H9 (cell line): ENCODE results near the gene SNRPA1. TPM values are rescaled to one million over a fixed set of nuclear protein-coding genes. Genes with fewer than 3 reads are reported as not detected.

Experiments used
- DNase-seq: peaks from one replicate; pipeline ENCODE4 v3.0.0-alpha.2; 2017
- H2AFZ ChIP-seq: one replicate; pipeline ENCODE4 v1.6.1; 2013; ENCODE audit warnings: mild to moderate bottlenecking, low read length, control low read depth, moderate library complexity
- H2AK5ac ChIP-seq: 2 replicates; pipeline ENCODE4 v1.6.1; 2013; ENCODE audit warnings: low read length, control low read depth, mixed read lengths; ENCODE audit not compliant: insufficient read length
- H2BK120ac ChIP-seq: one replicate; pipeline ENCODE4 v1.6.1; 2013; ENCODE audit warnings: low read depth, mild to moderate bottlenecking, low read length, control low read depth, inconsistent platforms; ENCODE audit not compliant: poor library complexity, severe bottlenecking
- H2BK12ac ChIP-seq: 2 replicates; pipeline ENCODE4 v1.6.1; 2013; ENCODE audit warnings: low read length, control low read depth, mixed read lengths, low read depth; ENCODE audit not compliant: insufficient read length
- H2BK15ac ChIP-seq: 2 replicates; pipeline ENCODE4 v1.6.1; 2013; ENCODE audit warnings: low read depth, low read length, control low read depth
- H2BK20ac ChIP-seq: one replicate; pipeline ENCODE4 v1.6.1; 2013; ENCODE audit warnings: low read depth, mild to moderate bottlenecking, low read length, control low read depth, inconsistent platforms; ENCODE audit not compliant: poor library complexity, severe bottlenecking
- H2BK5ac ChIP-seq: 2 replicates; pipeline ENCODE4 v1.6.1; 2013; ENCODE audit warnings: low read length, control low read depth, mixed read lengths; ENCODE audit not compliant: insufficient read length
- H3K14ac ChIP-seq: 2 replicates; pipeline ENCODE4 v1.6.1; 2013; ENCODE audit warnings: low read length, control low read depth; ENCODE audit not compliant: insufficient read depth
- H3K18ac ChIP-seq: 2 replicates; pipeline ENCODE4 v1.6.1; 2013; ENCODE audit warnings: low read depth, mild to moderate bottlenecking, mixed read lengths, low read length, control low read depth; ENCODE audit not compliant: insufficient read length
- H3K23ac ChIP-seq: 2 replicates; pipeline ENCODE4 v1.6.1; 2013; ENCODE audit warnings: low read length, control low read depth, mixed read lengths, low read depth; ENCODE audit not compliant: insufficient read length
- H3K23me2 ChIP-seq: 2 replicates; pipeline ENCODE4 v1.6.1; 2013; ENCODE audit warnings: low read depth, mild to moderate bottlenecking, mixed read lengths, low read length, control low read depth; ENCODE audit not compliant: insufficient read length, poor library complexity, severe bottlenecking
- H3K27ac ChIP-seq: 2 replicates; pipeline ENCODE4 v1.5.1; 2013; ENCODE audit warnings: low read length, control low read depth, mixed read lengths, low read depth; ENCODE audit not compliant: insufficient read length
- H3K27me3 ChIP-seq: 2 replicates; pipeline ENCODE4 v1.6.1; 2013; ENCODE audit warnings: low read length, control low read depth, inconsistent platforms; ENCODE audit not compliant: insufficient read depth
- H3K4ac ChIP-seq: 2 replicates; pipeline ENCODE4 v1.6.1; 2013; ENCODE audit warnings: low read depth, mild to moderate bottlenecking, control low read depth, inconsistent platforms, low read length, moderate library complexity
- H3K4me1 ChIP-seq: 2 replicates; pipeline ENCODE4 v1.6.1; 2013; ENCODE audit warnings: low read length, control low read depth, inconsistent platforms; ENCODE audit not compliant: insufficient read depth
- H3K4me2 ChIP-seq: 2 replicates; pipeline ENCODE4 v1.6.1; 2013; ENCODE audit warnings: low read length, control low read depth, mixed read lengths; ENCODE audit not compliant: insufficient read length, insufficient read depth
- H3K56ac ChIP-seq: 2 replicates; pipeline ENCODE4 v1.6.1; 2013; ENCODE audit warnings: low read depth, mild to moderate bottlenecking, mixed read lengths, low read length, control low read depth; ENCODE audit not compliant: insufficient read length
- H3K79me1 ChIP-seq: 2 replicates; pipeline ENCODE4 v1.6.1; 2013; ENCODE audit warnings: low read depth, mild to moderate bottlenecking, moderate library complexity, low read length, control low read depth, inconsistent platforms; ENCODE audit not compliant: insufficient read depth, poor library complexity, severe bottlenecking
- H3K79me2 ChIP-seq: 2 replicates; pipeline ENCODE4 v1.6.1; 2013; ENCODE audit warnings: low read length, control low read depth, inconsistent platforms; ENCODE audit not compliant: insufficient read depth
- H3K9ac ChIP-seq: 2 replicates; pipeline ENCODE4 v1.6.1; 2013; ENCODE audit warnings: low read length, control low read depth, mixed read lengths; ENCODE audit not compliant: insufficient read length; ENCODE audit errors: extremely low read depth
- H3K9me3 ChIP-seq: one replicate; pipeline ENCODE4 v1.6.1; 2013; ENCODE audit warnings: low read depth, low read length, inconsistent platforms; ENCODE audit not compliant: control insufficient read depth
- H3T11ph ChIP-seq: one replicate; pipeline ENCODE4 v1.6.1; 2013; ENCODE audit warnings: mild to moderate bottlenecking, low read length, control low read depth, inconsistent platforms
- H4K20me1 ChIP-seq: one replicate; pipeline ENCODE4 v1.6.1; 2013; ENCODE audit not compliant: control insufficient read depth, insufficient read length, insufficient read depth
- H4K5ac ChIP-seq: 2 replicates; pipeline ENCODE4 v1.6.1; 2013; ENCODE audit warnings: low read depth, mild to moderate bottlenecking, mixed read lengths, low read length, control low read depth; ENCODE audit not compliant: insufficient read length
- H4K8ac ChIP-seq: replicated peaks from 2 replicates; pipeline ENCODE4 v1.6.1; 2013; ENCODE audit warnings: low read length, control low read depth, mixed read lengths, low read depth; ENCODE audit not compliant: insufficient read length
- H4K91ac ChIP-seq: 2 replicates; pipeline ENCODE4 v1.6.1; 2013; ENCODE audit warnings: low read depth, mild to moderate bottlenecking, moderate library complexity, mixed read lengths, low read length, control low read depth; ENCODE audit not compliant: insufficient read length
- H3K27ac Mint-ChIP-seq, 3 experiments: 2 replicates in 2 of 3; 3 replicates in 1 of 3; pipeline ENCODE4 v1.8.0; 2020 to 2021; ENCODE audit warnings: mixed read lengths in 3 of 3, mild to moderate bottlenecking in 1 of 3, moderate library complexity in 1 of 3
- H3K27me3 Mint-ChIP-seq: 2 replicates; pipeline ENCODE4 v1.8.0; 2021; ENCODE audit warnings: low read depth, mild to moderate bottlenecking, moderate library complexity, mixed read lengths
- H3K36me3 Mint-ChIP-seq, 3 experiments: 2 replicates in 2 of 3; 3 replicates in 1 of 3; pipeline ENCODE4 v1.8.0; 2020 to 2021; ENCODE audit warnings: low read depth in 3 of 3, mixed read lengths in 3 of 3; ENCODE audit not compliant: insufficient read depth in 1 of 3
- H3K4me1 Mint-ChIP-seq, 2 experiments: 2 replicates each; pipeline ENCODE4 v1.8.0; 2020; ENCODE audit warnings: mixed read lengths in 2 of 2
- H3K4me3 Mint-ChIP-seq, 2 experiments: 2 replicates in 1 of 2; 3 replicates in 1 of 2; pipeline ENCODE4 v1.8.0; 2020 to 2021; ENCODE audit warnings: mild to moderate bottlenecking in 2 of 2, mixed read lengths in 2 of 2, moderate library complexity in 1 of 2
- H3K9me3 Mint-ChIP-seq, 2 experiments: 2 replicates in 1 of 2; 3 replicates in 1 of 2; pipeline ENCODE4 v1.8.0; 2020; ENCODE audit warnings: mild to moderate bottlenecking in 2 of 2, mixed read lengths in 2 of 2, moderate library complexity in 1 of 2
- CTCF ChIP-seq: fragments of 200-600 bp; sonication (generic); conservative IDR thresholded peaks from 3 replicates; pipeline ENCODE4 v1.8.0; 2021; ENCODE audit warnings: antibody characterized with exemption, mild to moderate bottlenecking
- WGBS: extraction: QIAGEN DNeasy Blood & Tissue Kit; methylation state at CpG from one replicate; pipeline ENCODE4 v1.1.7; 2013; ENCODE audit warnings: missing lambda C conversion rate, low lambda C conversion rate, mixed read lengths; ENCODE audit not compliant: insufficient read length; ENCODE audit errors: extremely low coverage; 5-methylcytosine and 5-hydroxymethylcytosine counted together
- total RNA-seq: library from RNA; stranded (reverse); gene quantifications from 2 replicates; pipeline ENCODE4 v1.2.1, GENCODE V29; 2021

The SNRPA1 gene
- total RNA-seq, 1 experiment from 2014 or later, result 145 TPM

DNA sequence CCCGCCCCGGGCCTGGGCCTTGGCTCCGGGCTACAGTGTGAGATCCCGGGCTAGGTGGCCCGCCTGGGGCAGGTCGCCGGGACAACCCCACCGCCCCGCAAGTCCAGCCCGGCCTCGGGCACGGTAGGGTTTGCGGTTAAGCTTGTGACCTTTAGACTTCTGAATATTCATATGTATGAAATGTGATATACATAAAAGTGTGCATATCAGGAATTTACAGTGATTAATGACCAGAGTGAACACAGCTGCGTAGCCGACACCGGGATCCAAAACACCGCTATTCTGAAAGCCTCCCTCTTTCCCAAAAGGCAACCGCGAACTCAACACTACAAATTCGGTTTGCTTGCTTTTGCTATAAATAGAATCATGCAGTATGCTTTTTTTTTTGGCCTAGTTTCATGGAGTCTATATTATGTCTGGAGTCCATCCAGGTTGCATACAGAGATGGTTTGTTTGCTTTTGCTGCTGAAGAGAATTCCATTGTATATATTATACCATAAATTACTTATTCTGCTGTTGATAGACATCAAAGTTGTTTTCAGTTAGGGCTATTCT lies 636 bp upstream of the SNRPA1 start:
- no peaks in the 10 kb centered on the region for H3K27me3 Mint-ChIP-seq
- no peaks in the 10 kb centered on the region for H3K79me1 ChIP-seq
- WGBS, result no CpG with 5 or more reads among the region's 20 CpGs
- no peak overlapping the region for H4K8ac ChIP-seq
- no peak overlapping the region for H2AK5ac ChIP-seq
- no peak overlapping the region for H2BK15ac ChIP-seq
- H3K18ac ChIP-seq, result no peak overlapping the region
- H2AFZ ChIP-seq, result no peak overlapping the region
- H3K23ac ChIP-seq, result no peak overlapping the region
- no peak overlapping the region for H3K4ac ChIP-seq
- H2BK20ac ChIP-seq, result no peak overlapping the region
- H3K9me3 Mint-ChIP-seq, result no peaks in the 10 kb centered on the region
- no peak for DNase-seq
- H4K91ac ChIP-seq, result no peak overlapping the region
- TF ChIP-seq CTCF, result no peak
- no peak overlapping the region for H2BK12ac ChIP-seq
- H3K9ac ChIP-seq, result peak overlapping the region; percentile 53
- H3T11ph ChIP-seq, result no peak overlapping the region
- H3K9me3 ChIP-seq, result no peaks in the 10 kb centered on the region
- H3K14ac ChIP-seq, result no peak overlapping the region
- peaks cover 0 to 17% (median 13%) of the 10 kb centered on the region in 3 experiments; a peak in 4 of 7 replicates for H3K36me3 Mint-ChIP-seq
- no peaks in the 10 kb centered on the region for H3K27me3 ChIP-seq
- H2BK5ac ChIP-seq, result no peak overlapping the region
- no peaks in the 10 kb centered on the region for H3K4me1 ChIP-seq
- peaks cover 7% of the 10 kb centered on the region for H3K23me2 ChIP-seq
- H3K56ac ChIP-seq, result no peak overlapping the region
- H3K27ac ChIP-seq, result no peak overlapping the region
- no peak overlapping the region for H3K27ac Mint-ChIP-seq
- H2BK120ac ChIP-seq, result no peak overlapping the region
- peaks cover 21% of the 10 kb centered on the region for H3K79me2 ChIP-seq
- no peaks in the 10 kb centered on the region for H4K20me1 ChIP-seq
- peak overlapping the region; percentile 91 to 92 for H3K4me3 Mint-ChIP-seq
- H3K4me2 ChIP-seq, result peak overlapping the region; percentile 61
- H3K4me1 Mint-ChIP-seq, result peaks cover 11 to 18% of the 10 kb centered on the region in 2 experiments
- no peak overlapping the region for H4K5ac ChIP-seq
